Vagina (tissue), 2 donors: ENCODE data around the gene AKR1C4.

Source experiments
- CTCF ChIP-seq, 3 experiments: fragments of 450-650 bp in 2 of 3; fragments of 200-600 bp in 1 of 3; sonication (generic) in 1 of 3; IDR thresholded peaks; one replicate each; pipeline ENCODE4 v1.5.1; 2017 to 2019; ENCODE audit warnings: antibody characterized with exemption in 3 of 3, mild to moderate bottlenecking in 2 of 3, moderate library complexity in 2 of 3
- POLR2A ChIP-seq, 2 donors: fragments of 450-650 bp; IDR thresholded peaks; one replicate each; pipeline ENCODE4 v1.6.1; 2017; ENCODE audit warnings: antibody characterized with exemption in 2 of 2, mild to moderate bottlenecking in 2 of 2, moderate library complexity in 2 of 2
- POLR2AphosphoS5 ChIP-seq, 2 donors: sonication (generic); formaldehyde crosslinking; IDR thresholded peaks; one replicate each; pipeline ENCODE4 v1.9.0; 2017; ENCODE audit warnings: antibody characterized with exemption in 2 of 2, mild to moderate bottlenecking in 2 of 2, low read depth in 1 of 2; ENCODE audit not compliant: insufficient read depth in 1 of 2

- no peak for TF ChIP-seq POLR2A (IDR thresholded peaks at IDR 0.05)
- TF ChIP-seq CTCF (IDR thresholded peaks at IDR 0.05) = no peak
- no peak for TF ChIP-seq POLR2AphosphoS5 (IDR thresholded peaks at IDR 0.05; ENCODE audit: insufficient read depth in 1 of 2, low read depth in 1 of 2)
Observed at GRCh38 chr10:5206799-5207198, 10.2 kb downstream of the AKR1C4 start.
